ENCODE data around the gene EPHA10. TPM values are rescaled to one million over a fixed set of nuclear protein-coding genes. Genes with fewer than 3 reads are reported as not detected.

Gene EPHA10
- polyA plus RNA-seq, 2 of the 4 experiments (the other 2 are of a cell fraction): 0.35 to 0.53 TPM

DNA sequence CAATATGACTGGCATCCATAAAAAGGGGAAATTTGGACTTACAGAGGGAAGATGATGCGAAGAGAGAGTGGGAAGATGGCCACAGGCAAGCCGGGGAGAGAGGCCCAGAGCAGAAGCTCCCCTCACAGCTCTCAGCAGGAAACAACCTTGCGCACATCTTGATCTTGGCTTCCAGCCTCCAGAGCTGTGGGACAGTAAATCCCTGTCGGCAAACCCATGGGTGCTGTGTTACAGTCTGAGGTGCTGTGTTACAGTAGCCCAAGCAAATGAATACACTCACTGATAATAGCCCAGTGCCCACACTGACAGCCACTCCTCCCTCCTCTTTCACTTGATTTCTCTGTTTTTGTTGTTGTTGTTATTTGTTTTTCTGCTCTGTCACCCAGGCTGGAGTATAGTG is 50.2 kb downstream of the EPHA10 start:
- Histone ChIP-seq H3K4me2 (no peak overlapping the region), H3K27ac (no peak overlapping the region), H3K4me3 (no peak overlapping the region), H3K4me1 (no peaks in the 10 kb centered on the region), H3K9me3 (no peaks in the 10 kb centered on the region)
- TF ChIP-seq, protein P1, sequence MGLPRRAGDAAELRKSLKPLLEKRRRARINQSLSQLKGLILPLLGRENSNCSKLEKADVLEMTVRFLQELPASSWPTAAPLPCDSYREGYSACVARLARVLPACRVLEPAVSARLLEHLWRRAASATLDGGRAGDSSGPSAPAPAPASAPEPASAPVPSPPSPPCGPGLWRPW (IDR thresholded peaks at IDR 0.05): no peak
- TF ChIP-seq ESRRA (IDR thresholded peaks at IDR 0.05; ENCODE audit: borderline replicate concordance, low read length) (no peak), HOXA7 (CRISPR knock-in tag; IDR thresholded peaks at IDR 0.05) (no peak), NFE2L2 (conservative IDR thresholded peaks at IDR 0.05; ENCODE audit: low read length) (no peak), ZSCAN20 (CRISPR knock-in tag; IDR thresholded peaks at IDR 0.05) (no peak), KDM5A (IDR thresholded peaks at IDR 0.05) (no peak), TP53 (CRISPR knock-in tag; IDR thresholded peaks at IDR 0.05) (no peak), PHF8 (IDR thresholded peaks at IDR 0.05; ENCODE audit: borderline replicate concordance, low read depth) (no peak)
- no peak for FAIRE-seq
- CTCF ChIA-PET: no interaction called here
- POLR2A ChIA-PET: no interaction called here
- 0 out of 6 replicates have a peak, but pooled peaks of 1 of the 2 experiments have one; percentile 24 for ATAC-seq
- 81% methylated on average over 4 of the region's 4 CpGs for WGBS (ENCODE audit: missing lambda C conversion rate)
- DNase-seq (ENCODE audit: low read depth in 1 of 2, low spot score in 1 of 2): no peak

DNA sequence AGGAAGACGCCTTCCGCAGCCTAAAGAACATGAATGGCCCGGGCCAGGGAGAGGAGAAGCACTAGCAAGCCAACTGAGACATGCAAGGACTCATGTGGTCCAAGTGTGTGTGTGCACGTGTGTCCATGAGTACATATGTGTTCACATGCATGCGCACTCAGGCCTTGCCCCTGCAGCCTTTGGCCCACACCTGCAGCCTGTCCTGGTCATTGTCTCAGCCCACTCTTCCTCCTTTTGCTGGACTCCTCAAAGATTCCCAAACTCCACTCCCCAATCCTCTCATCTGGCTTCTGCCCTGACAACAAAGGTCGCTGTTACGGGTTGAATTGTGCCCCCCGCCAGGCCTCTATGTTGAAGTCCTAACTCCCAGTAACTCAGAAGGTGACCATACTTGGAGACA is 50.7 kb downstream of the EPHA10 start:
- ChIA-PET CTCF (no interaction called here), POLR2A (no interaction called here)
- Histone ChIP-seq H3K4me1 (no peaks in the 10 kb centered on the region), H3K9me3 (no peaks in the 10 kb centered on the region), H3K4me3 (no peak overlapping the region), H3K4me2 (no peak overlapping the region), H3K27ac (no peak overlapping the region)
- ATAC-seq: no peak
- TF ChIP-seq, protein P1 (IDR thresholded peaks at IDR 0.05): no peak
- TF ChIP-seq HDAC2 (IDR thresholded peaks at IDR 0.05): no peak
- TF ChIP-seq, protein P2, sequence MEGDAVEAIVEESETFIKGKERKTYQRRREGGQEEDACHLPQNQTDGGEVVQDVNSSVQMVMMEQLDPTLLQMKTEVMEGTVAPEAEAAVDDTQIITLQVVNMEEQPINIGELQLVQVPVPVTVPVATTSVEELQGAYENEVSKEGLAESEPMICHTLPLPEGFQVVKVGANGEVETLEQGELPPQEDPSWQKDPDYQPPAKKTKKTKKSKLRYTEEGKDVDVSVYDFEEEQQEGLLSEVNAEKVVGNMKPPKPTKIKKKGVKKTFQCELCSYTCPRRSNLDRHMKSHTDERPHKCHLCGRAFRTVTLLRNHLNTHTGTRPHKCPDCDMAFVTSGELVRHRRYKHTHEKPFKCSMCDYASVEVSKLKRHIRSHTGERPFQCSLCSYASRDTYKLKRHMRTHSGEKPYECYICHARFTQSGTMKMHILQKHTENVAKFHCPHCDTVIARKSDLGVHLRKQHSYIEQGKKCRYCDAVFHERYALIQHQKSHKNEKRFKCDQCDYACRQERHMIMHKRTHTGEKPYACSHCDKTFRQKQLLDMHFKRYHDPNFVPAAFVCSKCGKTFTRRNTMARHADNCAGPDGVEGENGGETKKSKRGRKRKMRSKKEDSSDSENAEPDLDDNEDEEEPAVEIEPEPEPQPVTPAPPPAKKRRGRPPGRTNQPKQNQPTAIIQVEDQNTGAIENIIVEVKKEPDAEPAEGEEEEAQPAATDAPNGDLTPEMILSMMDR (IDR thresholded peaks at IDR 0.05): no peak
- TF ChIP-seq, protein P3, sequence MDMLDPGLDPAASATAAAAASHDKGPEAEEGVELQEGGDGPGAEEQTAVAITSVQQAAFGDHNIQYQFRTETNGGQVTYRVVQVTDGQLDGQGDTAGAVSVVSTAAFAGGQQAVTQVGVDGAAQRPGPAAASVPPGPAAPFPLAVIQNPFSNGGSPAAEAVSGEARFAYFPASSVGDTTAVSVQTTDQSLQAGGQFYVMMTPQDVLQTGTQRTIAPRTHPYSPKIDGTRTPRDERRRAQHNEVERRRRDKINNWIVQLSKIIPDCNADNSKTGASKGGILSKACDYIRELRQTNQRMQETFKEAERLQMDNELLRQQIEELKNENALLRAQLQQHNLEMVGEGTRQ (IDR thresholded peaks at IDR 0.05): no peak
- no peak for FAIRE-seq
- DNase-seq (ENCODE audit: low read depth in 1 of 2, low spot score in 1 of 2): no peak
- WGBS (ENCODE audit: missing lambda C conversion rate): 73% methylated on average over 7 of the region's 8 CpGs

DNA sequence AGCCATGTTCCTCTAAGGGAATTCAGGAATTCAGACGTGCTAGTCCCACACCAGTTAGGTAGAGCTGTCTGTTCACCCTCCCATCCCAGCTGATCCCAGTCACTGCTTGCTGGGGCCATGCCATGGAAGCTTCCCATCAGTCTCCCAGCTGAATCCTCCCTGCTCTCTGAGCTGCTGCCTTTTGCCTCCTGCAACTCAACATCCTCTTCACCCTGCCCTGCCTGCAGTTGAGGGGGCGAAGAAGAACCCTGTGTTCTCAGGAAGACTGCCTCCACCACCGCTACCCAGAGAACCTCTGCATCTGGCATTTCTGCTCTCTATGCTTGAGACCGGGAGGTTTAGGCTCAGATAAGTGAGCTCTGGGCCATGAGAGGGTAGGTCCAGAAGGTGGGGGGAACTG is 56.4 kb downstream of the EPHA10 start:
- Histone ChIP-seq H3K9me3 (no peaks in the 10 kb centered on the region), H3K4me3 (no peak overlapping the region), H3K4me1 (no peaks in the 10 kb centered on the region), H3K27ac (no peak overlapping the region), H3K4me2 (no peak overlapping the region)
- TF ChIP-seq, protein P4, sequence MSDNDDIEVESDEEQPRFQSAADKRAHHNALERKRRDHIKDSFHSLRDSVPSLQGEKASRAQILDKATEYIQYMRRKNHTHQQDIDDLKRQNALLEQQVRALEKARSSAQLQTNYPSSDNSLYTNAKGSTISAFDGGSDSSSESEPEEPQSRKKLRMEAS (IDR thresholded peaks at IDR 0.05): no peak
- TF ChIP-seq, protein P5, sequence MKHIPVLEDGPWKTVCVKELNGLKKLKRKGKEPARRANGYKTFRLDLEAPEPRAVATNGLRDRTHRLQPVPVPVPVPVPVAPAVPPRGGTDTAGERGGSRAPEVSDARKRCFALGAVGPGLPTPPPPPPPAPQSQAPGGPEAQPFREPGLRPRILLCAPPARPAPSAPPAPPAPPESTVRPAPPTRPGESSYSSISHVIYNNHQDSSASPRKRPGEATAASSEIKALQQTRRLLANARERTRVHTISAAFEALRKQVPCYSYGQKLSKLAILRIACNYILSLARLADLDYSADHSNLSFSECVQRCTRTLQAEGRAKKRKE (CRISPR knock-in tag; IDR thresholded peaks at IDR 0.05; ENCODE audit: low read depth): no peak
- TF ChIP-seq NR3C1 (IDR thresholded peaks at IDR 0.05) (no peak), HOXB5 (CRISPR knock-in tag; IDR thresholded peaks at IDR 0.05) (no peak), TFCP2L1 (CRISPR knock-in tag; IDR thresholded peaks at IDR 0.05) (no peak), BHLHE40 (IDR thresholded peaks at IDR 0.05; ENCODE audit: low read depth, low read length) (no peak), NFE2L2 (conservative IDR thresholded peaks at IDR 0.05; ENCODE audit: low read length) (no peak), JUN (IDR thresholded peaks at IDR 0.05) (no peak), POLR2AphosphoS2 (conservative IDR thresholded peaks at IDR 0.05; ENCODE audit: low read length) (no peak), ZFP36 (IDR thresholded peaks at IDR 0.05; ENCODE audit: borderline replicate concordance, partially characterized antibody) (no peak), HDAC2 (IDR thresholded peaks at IDR 0.05) (no peak), FOXS1 (CRISPR knock-in tag; IDR thresholded peaks at IDR 0.05) (no peak), RFX5 (IDR thresholded peaks at IDR 0.05) (no peak), SMC3 (IDR thresholded peaks at IDR 0.05) (no peak)
- TF ChIP-seq, protein P6, sequence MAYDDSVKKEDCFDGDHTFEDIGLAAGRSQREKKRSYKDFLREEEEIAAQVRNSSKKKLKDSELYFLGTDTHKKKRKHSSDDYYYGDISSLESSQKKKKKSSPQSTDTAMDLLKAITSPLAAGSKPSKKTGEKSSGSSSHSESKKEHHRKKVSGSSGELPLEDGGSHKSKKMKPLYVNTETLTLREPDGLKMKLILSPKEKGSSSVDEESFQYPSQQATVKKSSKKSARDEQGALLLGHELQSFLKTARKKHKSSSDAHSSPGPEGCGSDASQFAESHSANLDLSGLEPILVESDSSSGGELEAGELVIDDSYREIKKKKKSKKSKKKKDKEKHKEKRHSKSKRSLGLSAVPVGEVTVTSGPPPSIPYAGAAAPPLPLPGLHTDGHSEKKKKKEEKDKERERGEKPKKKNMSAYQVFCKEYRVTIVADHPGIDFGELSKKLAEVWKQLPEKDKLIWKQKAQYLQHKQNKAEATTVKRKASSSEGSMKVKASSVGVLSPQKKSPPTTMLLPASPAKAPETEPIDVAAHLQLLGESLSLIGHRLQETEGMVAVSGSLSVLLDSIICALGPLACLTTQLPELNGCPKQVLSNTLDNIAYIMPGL (CRISPR knock-in tag; IDR thresholded peaks at IDR 0.05; ENCODE audit: borderline replicate concordance): no peak
- TF ChIP-seq, protein P3 (IDR thresholded peaks at IDR 0.05): no peak
- FAIRE-seq: no peak
- ATAC-seq: no peak
- 64% methylated on average over 4 of the region's 4 CpGs for WGBS (ENCODE audit: missing lambda C conversion rate)
- ChIA-PET CTCF (no interaction called here), POLR2A (no interaction called here)
- DNase-seq (ENCODE audit: low read depth in 1 of 2, low spot score in 1 of 2): no peak
